Stimulated activated CD8-positive, alpha-beta memory T cell treated with anti-CD3 and anti-CD28 coated beads, Interleukin-15, amount 100 ng/mL, for 24 hours (primary cell): ENCODE measurements around the gene MDH1.

Source experiments
- DNase-seq: peaks from one replicate; pipeline ENCODE4 v3.0.0-alpha.2; 2020; ENCODE audit warnings: low read depth

The MDH1 gene

DNA sequence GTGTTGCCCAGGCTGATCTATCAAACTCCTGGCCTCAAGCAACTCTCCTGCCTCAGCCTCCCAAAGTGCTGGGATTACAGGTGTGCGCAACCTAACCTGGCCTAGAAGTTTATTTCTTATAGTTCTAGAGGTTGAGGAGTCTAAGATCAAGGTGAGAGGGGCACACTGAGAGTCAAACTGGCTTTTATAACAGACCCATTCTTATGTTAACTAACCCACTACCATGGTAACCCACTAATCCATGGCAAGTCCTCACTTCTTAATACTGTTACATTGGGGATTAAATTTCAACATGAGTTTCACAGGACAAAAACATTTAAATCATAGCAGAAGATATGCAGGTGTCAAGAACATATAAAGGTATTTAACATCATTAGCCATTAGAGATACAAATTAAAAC is 50.6 kb downstream of the MDH1 start:
- DNase-seq = no peak

DNA sequence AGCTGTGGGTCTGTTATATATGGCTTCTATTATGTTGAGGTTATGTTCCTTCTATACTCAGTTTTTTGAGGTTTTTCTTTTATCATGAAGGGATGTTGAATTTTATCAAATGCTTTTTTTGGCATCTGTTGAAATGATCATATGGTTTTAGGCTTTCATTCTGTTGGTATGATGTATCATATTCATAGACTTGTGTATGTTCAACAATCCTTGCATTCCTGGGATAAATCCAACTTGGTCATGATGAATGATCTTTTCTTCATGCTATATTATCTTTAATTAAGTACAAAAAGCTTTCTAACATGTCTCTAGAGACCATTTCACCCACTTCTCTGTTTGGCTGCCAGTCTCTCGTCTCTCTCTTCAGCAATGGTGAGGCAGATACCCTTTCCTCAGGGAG is 54.2 kb downstream of the MDH1 start:
- no peak for DNase-seq

GRCh38 chr2:63643486-63643885 is 54.7 kb downstream of the MDH1 start:
- DNase-seq = no peak

DNA sequence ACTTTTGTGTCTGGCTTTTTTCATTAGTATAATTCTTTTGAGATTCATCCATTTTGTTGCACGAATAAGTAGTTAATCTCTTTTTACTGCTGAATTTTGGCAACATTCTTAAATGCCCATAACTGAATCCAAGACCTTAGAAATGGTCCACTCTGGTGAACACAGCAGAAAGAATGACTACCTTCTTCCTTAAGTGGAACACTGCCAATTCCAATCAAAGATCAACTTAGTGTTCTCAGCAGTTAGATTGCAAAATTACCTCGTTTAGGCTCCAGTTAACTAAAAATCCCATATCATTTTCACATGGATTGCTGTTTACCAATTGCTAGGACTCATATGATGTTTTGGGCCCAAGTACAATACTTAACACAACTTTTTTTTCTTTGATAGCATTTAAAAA is 59.9 kb downstream of the MDH1 start:
- DNase-seq = no peak

GRCh38 chr2:63649829-63650228 is 61.1 kb downstream of the MDH1 start:
- DNase-seq = no peak

DNA sequence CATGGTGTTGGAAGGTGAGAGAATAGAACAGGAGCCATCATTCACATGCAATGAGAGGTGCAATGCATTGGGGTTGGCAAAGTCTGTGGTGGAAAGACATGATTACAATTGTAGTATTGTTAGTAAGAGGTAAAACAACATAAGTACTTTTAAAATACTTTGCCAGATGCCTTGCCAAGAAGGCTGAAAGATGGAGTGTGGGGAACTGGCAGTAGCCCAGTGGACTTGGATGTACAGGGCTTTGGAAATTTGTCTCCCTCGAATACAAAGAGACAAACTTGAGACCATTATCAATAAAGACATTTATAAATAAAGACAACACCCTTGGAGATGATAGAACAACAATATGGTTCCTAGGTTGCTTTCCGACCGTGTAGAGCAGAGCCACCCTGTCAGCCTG is 62.0 kb downstream of the MDH1 start:
- DNase-seq = no peak

DNA sequence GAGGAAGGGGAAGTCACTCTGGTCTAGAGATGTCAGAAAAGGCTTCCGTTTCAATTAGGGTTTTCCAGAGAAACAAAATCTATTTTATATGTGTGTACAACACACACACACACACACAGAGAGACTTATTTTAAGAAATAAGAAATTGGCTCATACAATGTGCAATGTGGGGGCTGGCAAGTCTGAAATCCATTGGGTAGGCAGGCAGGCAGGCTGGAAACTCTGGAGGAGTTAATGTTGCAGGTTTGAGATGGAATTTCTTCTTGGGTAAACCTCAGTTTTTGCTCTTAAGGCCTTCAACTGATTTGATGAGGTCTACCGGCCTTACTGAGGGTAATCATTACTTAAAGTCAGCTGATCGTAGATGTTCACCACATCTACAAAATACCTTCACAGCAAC is 62.6 kb downstream of the MDH1 start:
- no peak for DNase-seq

GRCh38 chr2:63651861-63652651 is 63.3 kb downstream of the MDH1 start:
- no peak for DNase-seq

- no peak for DNase-seq
Observed at GRCh38 chr2:63652652-63652985, 63.9 kb downstream of the MDH1 start.

- no peak for DNase-seq
Observed at GRCh38 chr2:63654959-63655358, 66.2 kb downstream of the MDH1 start.
